ENCODE measurements around the gene CCDC137.

Gene CCDC137

DNA sequence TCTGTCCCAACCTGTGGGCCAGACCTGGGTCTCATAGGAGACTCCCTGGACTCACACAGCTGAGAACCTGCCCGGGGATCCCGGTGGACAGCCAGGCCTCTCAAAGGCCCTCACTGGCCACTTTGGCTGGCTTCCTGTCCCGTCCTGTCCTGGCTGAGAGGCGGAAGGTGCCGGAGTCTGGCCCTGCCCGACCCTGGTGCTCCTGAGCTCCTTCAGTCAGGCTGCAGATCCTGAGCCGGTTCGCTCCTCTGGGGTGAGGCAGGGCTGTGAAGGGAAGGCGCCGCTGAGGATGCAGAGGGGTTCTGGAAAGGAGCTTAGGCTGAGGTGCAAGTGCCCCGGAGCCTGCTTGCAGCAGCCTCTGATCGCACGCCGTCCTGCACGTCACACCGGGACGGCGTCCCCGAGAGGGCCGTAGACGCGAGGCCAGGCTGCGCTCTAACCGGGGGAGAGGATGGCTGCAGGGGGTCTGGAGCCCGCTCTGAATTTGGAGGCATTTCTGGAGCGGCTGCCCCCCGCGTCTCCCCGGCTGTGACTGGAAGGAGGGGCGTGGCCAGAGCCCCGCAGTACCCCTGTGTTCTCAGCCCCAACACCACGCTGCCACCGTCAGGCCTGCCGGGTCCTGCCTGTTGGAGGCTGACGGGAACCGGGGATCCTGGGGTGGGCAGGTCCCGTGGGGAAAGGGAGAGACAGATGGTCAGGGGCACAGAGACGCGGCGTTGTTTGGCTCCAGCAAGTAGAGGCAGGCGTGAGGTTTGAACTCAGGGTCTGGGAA, 21.4 kb downstream of the CCDC137 start:
- no peak for DNase-seq (ENCODE audit: low read depth)
- H3K4me3 ChIP-seq (ENCODE audit: low read depth, low read length) = no peak overlapping the region
- TF ChIP-seq, protein P1, sequence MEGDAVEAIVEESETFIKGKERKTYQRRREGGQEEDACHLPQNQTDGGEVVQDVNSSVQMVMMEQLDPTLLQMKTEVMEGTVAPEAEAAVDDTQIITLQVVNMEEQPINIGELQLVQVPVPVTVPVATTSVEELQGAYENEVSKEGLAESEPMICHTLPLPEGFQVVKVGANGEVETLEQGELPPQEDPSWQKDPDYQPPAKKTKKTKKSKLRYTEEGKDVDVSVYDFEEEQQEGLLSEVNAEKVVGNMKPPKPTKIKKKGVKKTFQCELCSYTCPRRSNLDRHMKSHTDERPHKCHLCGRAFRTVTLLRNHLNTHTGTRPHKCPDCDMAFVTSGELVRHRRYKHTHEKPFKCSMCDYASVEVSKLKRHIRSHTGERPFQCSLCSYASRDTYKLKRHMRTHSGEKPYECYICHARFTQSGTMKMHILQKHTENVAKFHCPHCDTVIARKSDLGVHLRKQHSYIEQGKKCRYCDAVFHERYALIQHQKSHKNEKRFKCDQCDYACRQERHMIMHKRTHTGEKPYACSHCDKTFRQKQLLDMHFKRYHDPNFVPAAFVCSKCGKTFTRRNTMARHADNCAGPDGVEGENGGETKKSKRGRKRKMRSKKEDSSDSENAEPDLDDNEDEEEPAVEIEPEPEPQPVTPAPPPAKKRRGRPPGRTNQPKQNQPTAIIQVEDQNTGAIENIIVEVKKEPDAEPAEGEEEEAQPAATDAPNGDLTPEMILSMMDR (conservative IDR thresholded peaks at IDR 0.05; ENCODE audit: low read depth, low read length) = no peak

DNA sequence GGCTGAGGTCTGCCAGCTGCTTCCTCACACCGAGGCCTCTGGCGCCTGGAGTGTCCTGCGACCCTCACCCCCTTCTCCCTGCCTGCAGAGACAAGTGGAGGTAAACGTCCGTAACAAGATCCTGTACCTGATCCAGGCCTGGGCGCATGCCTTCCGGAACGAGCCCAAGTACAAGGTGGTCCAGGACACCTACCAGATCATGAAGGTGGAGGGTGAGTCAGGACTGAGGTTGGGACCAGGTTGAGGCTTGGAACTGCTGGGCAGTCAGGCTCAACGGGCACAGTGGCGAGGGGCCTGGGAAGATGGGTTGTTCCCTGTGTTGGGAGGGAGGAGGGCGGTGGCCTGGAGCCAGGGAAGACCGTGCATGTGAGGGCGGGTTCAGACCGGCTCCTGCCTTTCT, 22.1 kb downstream of the CCDC137 start:
- TF ChIP-seq, protein P1 (conservative IDR thresholded peaks at IDR 0.05; ENCODE audit: low read depth, low read length) = no peak
- H3K4me3 ChIP-seq (ENCODE audit: low read depth, low read length) = no peak overlapping the region

DNA sequence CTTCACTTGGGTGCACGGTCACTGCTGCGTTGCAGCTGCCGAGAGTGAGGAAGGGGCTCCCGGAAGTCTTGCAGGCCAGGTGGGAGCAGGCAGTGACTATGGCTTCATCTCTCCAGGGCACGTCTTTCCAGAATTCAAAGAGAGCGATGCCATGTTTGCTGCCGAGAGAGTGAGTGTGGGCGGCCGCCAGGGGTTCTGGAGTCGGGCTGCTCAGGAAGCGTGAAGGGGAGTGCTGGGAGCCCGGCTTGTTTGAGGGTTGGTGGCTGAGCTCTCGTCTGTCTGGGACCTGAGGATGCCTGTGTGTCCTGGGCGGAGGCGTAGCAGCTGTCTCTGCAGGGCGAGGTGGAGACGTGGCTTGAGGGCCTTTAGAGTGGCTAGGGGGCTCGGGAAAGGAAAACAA, 23.5 kb downstream of the CCDC137 start:
- H3K4me3 ChIP-seq (ENCODE audit: low read depth, low read length) = no peak overlapping the region
- TF ChIP-seq, protein P1 (conservative IDR thresholded peaks at IDR 0.05; ENCODE audit: low read depth, low read length) = no peak
- DNase-seq (ENCODE audit: low read depth) = no peak

More for the DNA sequence above, 22.1 kb downstream of the CCDC137 start:
- DNase-seq (ENCODE audit: low read depth) = no peak

DNA sequence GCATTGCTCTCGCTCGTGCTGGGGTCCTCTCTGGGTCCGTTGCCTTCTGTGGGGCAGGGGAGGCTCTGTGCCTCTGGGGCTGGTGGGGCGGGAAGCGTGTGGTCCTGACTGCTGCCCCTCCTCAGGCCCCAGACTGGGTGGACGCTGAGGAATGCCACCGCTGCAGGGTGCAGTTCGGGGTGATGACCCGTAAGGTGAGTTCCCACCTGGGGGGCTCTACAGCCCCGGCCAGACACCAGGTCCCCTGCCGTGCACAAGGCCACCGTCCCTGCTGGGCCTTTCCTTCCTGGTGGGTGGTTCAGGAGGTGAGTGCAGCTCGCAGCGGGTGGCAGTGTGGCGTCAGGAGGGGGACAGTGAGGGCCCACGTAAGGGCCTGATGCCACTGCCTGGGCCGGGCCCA, 24.0 kb downstream of the CCDC137 start:
- H3K4me3 ChIP-seq (ENCODE audit: low read depth, low read length) = no peak overlapping the region
- TF ChIP-seq, protein P1 (conservative IDR thresholded peaks at IDR 0.05; ENCODE audit: low read depth, low read length) = no peak

DNA sequence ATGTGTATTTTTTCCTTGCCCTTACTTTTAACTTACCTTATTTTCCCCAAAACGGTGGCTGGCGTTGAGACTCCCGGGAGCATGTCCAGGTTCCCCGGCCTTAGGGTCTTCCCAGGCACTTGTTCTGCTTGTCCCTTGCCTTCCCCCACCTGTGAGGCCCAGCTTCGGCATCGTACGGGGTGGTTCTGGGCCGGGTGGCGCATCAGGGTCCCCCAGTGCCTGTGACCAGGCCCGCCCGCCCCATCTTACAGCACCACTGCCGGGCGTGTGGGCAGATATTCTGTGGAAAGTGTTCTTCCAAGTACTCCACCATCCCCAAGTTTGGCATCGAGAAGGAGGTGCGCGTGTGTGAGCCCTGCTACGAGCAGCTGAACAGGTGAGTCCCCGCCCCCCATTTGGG, 24.7 kb downstream of the CCDC137 start:
- no peak overlapping the region for H3K4me3 ChIP-seq (ENCODE audit: low read depth, low read length)
- TF ChIP-seq, protein P1 (conservative IDR thresholded peaks at IDR 0.05; ENCODE audit: low read depth, low read length) = no peak
- no peak for DNase-seq (ENCODE audit: low read depth)

More for the DNA sequence above, 24.0 kb downstream of the CCDC137 start:
- DNase-seq (ENCODE audit: low read depth) = no peak

DNA sequence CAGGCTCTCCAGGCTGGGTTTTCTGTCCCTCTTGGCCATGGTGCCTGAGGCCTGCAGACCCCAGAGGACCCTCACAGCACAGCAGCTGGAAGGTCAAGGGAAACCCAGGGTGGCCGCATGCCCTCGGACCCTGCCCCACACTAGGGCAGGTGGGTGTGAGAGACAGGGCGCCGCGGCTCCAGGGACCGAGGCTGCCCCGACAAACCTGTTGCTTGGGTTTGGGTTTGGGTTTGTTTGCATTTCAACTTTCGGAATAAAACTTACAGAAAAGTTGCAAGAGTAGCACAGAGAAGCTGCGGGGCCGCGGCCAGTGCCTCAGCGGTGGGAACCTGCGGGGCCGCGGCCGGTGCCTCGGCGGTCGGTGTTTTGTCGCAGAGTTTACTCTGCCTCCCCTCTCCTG, 25.1 kb downstream of the CCDC137 start:
- TF ChIP-seq, protein P1 (conservative IDR thresholded peaks at IDR 0.05; ENCODE audit: low read depth, low read length) = no peak
- DNase-seq (ENCODE audit: low read depth) = no peak
- H3K4me3 ChIP-seq (ENCODE audit: low read depth, low read length) = no peak overlapping the region

Measured in choroid plexus epithelial cell (primary cell).